Neutrophil (primary cell): Measurements from ENCODE around the gene PCSK2.

Experiments used
- H3K27ac ChIP-seq: fragments of 200-600 bp; sonication (generic); 2 replicates; pipeline ENCODE4 v1.5.1; 2016; ENCODE audit warnings: mild to moderate bottlenecking, moderate library complexity
- H3K27me3 ChIP-seq: fragments of 200-600 bp; sonication (generic); 2 replicates; pipeline ENCODE4 v1.6.0; 2016; ENCODE audit warnings: mild to moderate bottlenecking
- H3K36me3 ChIP-seq: fragments of 200-600 bp; sonication (generic); 2 replicates; pipeline ENCODE4 v1.5.1; 2017
- H3K4me1 ChIP-seq, 2 experiments: fragments of 200-600 bp in 1 of 2; sonication (generic) in 1 of 2; 1 replicate in 1 of 2; 2 replicates in 1 of 2; pipeline versions ENCODE4 v1.5.1 to v1.6.1; 2013 to 2016; ENCODE audit warnings: low read depth in 1 of 2, low read length in 1 of 2, mild to moderate bottlenecking in 1 of 2, moderate library complexity in 1 of 2; ENCODE audit not compliant: control insufficient read depth in 1 of 2, insufficient read depth in 1 of 2
- H3K4me3 ChIP-seq, 2 experiments: fragments of 200-600 bp in 1 of 2; sonication (generic) in 1 of 2; 1 replicate in 1 of 2; 2 replicates in 1 of 2; pipeline ENCODE4 v1.5.1; 2013 to 2016; ENCODE audit warnings: low read depth in 1 of 2, low read length in 1 of 2, mild to moderate bottlenecking in 1 of 2, moderate library complexity in 1 of 2
- H3K9me3 ChIP-seq: fragments of 200-600 bp; sonication (generic); 2 replicates; pipeline ENCODE4 v1.5.1; 2016
- CTCF ChIP-seq: fragments of 200-600 bp; sonication (generic); IDR thresholded peaks from 2 replicates; pipeline ENCODE4 v1.5.1; 2016; ENCODE audit warnings: antibody characterized with exemption

The PCSK2 gene

GRCh38 chr20:17439616-17440296 is 212.9 kb downstream of the PCSK2 start:
- H3K9me3 ChIP-seq, result no peaks in the 10 kb centered on the region
- no peak for TF ChIP-seq CTCF
- no peak overlapping the region for H3K27ac ChIP-seq
- no peaks in the 10 kb centered on the region for H3K36me3 ChIP-seq
- no peak overlapping the region for H3K4me3 ChIP-seq
- H3K27me3 ChIP-seq, result peaks cover 18% of the 10 kb centered on the region
- no peaks in the 10 kb centered on the region for H3K4me1 ChIP-seq

DNA sequence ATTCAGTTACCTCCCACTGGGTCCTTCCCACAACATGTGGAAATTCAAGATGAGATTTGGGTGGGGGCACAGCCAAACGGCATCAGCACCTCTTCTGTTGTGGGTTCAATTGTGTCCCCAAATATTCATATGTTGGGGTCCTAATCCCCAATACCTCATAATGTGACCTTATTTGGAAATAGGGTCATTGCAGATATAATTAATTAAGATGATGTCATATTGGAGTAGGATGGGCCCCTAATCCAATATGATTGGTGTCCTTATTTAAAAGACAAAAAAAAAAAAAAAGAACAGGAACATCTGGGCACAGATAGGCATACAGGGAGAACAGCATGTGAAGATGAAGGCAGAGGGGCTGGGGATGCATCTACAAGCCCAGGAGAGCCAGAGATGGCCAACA is 214.9 kb downstream of the PCSK2 start:
- Histone ChIP-seq H3K4me1 (no peaks in the 10 kb centered on the region), H3K27me3 (peaks cover 16% of the 10 kb centered on the region), H3K27ac (no peak overlapping the region), H3K36me3 (no peaks in the 10 kb centered on the region), H3K4me3 (no peak overlapping the region), H3K9me3 (no peaks in the 10 kb centered on the region)
- TF ChIP-seq CTCF, result no peak

DNA sequence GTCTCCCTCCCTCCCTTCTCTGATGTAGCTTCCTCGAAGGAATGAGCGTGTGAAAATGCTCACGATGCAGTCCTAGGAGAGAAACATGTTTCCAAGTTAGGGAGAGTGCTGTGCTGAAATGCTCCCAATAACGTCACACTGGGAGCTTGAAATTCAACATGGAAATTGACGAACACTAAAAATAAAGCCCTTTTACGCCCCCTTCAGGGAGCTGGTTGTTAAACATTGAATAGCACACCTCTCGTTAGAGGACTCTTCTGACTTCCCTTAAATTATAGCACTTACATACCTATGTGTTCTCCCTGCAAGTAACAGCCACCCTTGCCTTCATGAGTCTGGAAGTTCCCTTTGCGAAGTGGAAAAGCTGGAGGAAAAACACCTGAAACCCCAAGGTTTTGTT is 215.7 kb downstream of the PCSK2 start:
- Histone ChIP-seq H3K4me1 (no peaks in the 10 kb centered on the region), H3K9me3 (no peaks in the 10 kb centered on the region), H3K36me3 (no peaks in the 10 kb centered on the region), H3K27me3 (peaks cover 16% of the 10 kb centered on the region), H3K4me3 (no peak overlapping the region), H3K27ac (no peak overlapping the region)
- no peak for TF ChIP-seq CTCF

GRCh38 chr20:17443131-17443858 is 216.5 kb downstream of the PCSK2 start:
- Histone ChIP-seq H3K27me3 (peaks cover 16% of the 10 kb centered on the region), H3K4me3 (no peak overlapping the region), H3K9me3 (no peaks in the 10 kb centered on the region), H3K27ac (no peak overlapping the region), H3K36me3 (no peaks in the 10 kb centered on the region), H3K4me1 (no peaks in the 10 kb centered on the region)
- no peak for TF ChIP-seq CTCF

DNA sequence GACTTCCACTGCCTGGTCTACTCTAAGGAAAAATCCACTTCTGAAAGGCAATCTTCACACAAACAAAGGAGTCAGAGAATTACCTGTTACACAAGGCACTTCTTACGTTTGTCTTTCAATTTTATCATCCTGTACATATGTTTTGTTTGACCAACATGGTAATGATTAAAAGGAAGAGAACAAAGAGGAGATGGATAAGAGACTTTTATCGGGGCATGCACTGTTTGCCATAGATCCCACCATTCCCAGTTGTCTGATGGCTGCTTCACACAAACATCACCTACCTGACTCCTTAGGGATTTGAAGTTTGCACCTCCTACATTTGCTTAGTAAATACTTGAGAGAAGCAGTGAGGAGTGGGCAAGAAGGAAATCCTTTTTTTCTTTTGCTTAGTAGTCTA is 217.3 kb downstream of the PCSK2 start:
- Histone ChIP-seq H3K9me3 (no peaks in the 10 kb centered on the region), H3K27me3 (peaks cover 16% of the 10 kb centered on the region), H3K27ac (no peak overlapping the region), H3K4me3 (no peak overlapping the region), H3K4me1 (no peaks in the 10 kb centered on the region), H3K36me3 (no peaks in the 10 kb centered on the region)
- TF ChIP-seq CTCF, result no peak
